GM18870 (cell line): Measurements from ENCODE around the gene PAGE4.

Experiments used
- ATAC-seq: cut with Tn5 transposase; IDR thresholded peaks from one replicate; pipeline ENCODE4 v1.9.1; 2021; ENCODE audit warnings: moderate library complexity; ENCODE audit not compliant: unreplicated experiment

The PAGE4 gene

DNA sequence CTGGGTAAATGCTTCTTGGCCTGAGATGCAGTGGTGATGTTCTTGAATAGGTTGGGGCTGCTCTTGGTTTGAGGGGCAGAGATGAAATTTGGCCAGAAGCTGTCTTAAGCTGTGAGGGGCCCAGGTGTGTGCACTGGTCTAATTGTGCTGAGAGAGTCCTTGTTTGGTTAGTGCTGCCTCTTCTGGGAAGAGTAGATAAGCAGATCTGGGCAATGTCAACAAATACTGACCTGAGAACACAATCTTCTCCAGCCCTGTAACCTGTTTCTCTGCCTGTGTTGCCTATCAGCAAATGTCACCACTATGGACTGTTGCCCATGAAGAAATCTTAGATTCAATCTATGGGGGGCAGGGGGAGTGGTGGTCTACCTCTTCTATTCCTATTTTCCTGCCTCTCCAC is 33.0 kb downstream of the PAGE4 start:
- ATAC-seq = no peak

DNA sequence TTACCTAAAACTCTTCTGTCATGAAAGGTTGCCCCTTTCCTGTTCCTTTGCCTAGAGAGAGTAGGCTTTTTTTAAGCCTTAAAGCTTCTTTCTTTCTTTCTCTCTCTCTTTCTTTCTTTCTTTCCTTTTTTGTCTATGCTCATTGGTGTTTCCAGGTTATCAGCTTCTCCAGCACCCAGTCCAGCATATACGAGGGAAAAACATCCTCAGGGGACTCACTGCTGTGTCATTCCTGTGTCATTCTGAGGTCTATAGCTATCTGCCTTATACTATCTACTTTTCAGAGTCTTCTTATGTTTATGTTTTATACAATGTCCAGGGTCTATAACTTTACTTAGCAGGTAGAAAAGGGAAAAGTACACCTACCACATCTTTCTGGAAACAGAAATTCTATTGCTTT is 39.6 kb downstream of the PAGE4 start:
- no peak for ATAC-seq

DNA sequence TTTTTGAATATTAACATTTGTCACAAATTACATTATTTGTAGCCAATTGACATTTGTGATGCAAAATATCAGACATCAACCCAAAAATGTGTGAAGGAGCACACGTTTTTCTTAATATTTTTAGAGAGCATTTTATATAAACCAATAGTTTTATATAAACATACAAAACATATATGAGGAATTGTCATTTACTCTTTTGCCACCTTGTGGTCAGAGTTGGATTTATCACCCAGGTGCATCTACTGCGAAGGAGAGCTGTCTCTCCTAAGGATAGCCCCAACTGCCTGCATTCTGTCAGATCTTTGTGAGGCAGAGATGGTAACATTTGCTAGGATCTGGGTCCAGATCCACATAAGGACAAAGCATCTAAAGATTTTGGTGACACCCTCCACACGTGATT is 47.6 kb downstream of the PAGE4 start:
- no peak for ATAC-seq

DNA sequence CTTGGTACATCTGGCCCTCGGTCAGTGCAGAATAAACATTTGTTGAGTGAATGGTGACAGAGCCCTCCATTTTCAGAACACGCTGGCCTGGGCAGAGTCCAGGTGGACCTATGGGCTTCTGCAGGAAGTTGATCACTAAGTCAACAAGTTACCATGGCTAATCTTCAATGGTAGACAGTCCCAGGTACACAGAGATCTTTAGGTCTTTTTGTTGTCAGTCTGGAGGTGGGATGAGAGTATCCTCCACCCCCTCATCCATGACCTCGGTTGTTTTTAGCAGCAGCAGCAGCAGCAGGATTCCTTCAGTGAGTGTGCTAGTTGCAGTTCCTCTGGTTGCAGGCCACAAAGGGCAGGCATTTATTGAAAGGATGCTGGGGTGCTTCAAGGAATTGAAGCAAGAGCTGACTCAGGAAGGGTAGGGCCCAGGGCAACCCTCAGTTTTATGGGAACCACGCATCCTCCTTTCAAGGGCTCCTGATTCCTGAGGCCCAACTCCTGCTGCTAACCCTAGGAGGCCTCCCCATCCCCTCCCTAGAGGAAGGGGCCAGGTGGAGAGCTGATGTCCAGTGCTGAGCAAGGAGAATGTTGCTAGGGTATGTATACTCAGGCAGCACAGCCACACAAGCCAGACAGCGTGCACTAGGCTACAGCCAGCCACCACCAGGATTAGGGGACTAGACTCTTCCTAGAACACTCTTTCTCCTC is 48.4 kb downstream of the PAGE4 start:
- ATAC-seq = no peak

DNA sequence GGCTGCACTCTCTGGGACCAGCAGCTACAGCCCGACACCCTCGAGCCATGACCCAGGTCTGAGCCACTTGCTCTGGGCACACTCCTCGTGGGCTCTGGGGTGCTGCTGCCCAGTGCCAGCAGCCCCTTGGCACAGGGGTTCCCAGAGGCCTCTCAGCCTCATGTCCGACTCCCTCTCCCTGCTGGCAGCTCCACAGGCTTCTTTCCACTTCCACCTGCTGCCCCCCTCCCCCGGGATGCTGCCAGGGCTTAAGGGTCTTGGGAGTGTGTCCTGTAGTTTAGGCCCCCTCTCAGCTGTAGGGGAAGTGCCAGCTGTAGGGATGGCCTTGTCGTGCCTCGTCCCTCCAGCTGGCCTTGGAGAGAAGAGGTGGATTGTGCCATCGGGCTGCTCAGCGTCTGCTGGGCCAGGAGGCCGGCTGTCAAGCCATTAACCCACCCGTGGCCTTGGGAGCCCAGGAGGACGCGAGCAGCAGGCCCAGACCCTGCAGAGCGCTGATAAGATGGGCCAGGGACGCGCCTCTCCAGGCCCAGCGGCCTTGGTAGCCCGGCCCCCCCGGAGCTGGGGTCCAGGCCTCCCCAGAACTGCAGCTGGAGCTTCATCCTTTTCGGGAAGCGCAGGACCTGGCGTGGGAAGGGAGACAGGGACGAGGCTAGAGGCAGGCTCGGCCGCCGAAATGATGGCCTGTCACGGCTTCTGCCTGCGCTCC is 49.2 kb downstream of the PAGE4 start:
- ATAC-seq = no peak

DNA sequence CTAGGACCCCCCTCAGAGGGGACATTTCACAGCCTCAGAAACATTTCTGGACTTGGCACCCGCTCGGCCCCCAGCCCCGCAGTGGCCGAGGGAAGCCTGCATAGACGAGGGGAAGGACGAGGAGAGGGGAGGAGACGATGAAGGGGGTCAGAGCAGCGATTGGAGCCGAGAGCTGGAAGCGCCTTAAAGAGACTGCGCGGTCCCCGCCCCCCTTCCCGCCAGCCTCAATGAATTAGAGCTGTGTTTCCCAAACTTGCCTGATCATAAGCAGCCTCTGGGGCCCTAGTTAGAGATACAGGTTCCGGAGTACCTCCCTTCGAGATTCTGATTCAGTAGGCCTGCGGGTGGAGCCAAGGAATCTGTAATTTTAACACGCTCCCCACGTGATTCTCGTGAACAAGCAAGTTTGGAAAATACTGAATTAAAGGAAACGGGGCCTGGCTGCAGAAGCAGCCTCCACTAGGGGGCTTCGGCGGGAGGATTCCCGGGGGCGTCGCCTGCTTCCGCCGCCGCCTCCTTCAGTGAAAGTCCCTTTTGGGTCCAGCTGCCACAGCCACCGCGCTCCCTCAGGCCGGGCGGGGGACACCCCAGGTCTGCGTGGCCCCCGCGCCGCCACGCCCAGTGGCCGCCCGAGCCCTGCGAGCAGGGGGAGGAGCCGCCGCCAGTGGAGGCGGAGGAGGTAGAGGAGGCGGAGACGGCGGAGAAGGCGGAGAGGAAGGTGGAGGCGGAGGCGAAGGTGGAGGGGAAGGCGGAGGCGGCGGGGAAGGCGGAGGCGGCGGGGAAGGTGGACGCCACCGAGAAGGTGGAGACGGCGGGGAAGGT is 49.9 kb downstream of the PAGE4 start, which contains the start of gene USP27X:
Gene USP27X, plus strand, starts transcription at position 651 of the 822 bp plus-strand sequence. CDS start 824 bp downstream, outside the sequence.
- peak; percentile 62 for ATAC-seq

DNA sequence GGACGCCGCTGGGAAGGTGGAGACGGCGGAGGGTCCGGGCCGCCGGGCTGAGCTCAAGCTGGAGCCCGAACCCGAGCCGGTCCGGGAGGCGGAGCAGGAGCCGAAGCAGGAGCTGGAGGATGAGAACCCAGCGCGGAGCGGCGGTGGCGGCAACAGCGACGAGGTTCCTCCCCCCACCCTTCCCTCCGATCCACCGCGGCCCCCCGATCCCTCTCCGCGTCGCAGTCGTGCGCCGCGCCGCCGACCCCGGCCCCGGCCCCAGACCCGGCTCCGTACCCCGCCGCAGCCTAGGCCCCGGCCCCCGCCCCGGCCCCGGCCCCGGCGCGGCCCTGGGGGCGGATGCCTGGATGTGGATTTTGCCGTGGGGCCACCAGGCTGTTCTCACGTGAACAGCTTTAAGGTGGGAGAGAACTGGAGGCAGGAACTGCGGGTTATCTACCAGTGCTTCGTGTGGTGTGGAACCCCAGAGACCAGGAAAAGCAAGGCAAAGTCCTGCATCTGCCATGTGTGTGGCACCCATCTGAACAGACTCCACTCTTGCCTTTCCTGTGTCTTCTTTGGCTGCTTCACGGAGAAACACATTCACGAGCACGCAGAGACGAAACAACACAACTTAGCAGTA is 50.7 kb downstream of the PAGE4 start:
- ATAC-seq = no peak

DNA sequence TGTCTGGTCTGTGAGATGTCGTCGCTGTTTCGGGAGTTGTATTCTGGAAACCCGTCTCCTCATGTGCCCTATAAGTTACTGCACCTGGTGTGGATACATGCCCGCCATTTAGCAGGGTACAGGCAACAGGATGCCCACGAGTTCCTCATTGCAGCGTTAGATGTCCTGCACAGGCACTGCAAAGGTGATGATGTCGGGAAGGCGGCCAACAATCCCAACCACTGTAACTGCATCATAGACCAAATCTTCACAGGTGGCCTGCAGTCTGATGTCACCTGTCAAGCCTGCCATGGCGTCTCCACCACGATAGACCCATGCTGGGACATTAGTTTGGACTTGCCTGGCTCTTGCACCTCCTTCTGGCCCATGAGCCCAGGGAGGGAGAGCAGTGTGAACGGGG is 51.6 kb downstream of the PAGE4 start:
- ATAC-seq = no peak
